Neutrophil (primary cell): ENCODE data around the gene CREB3L2.

Source experiments
- H3K27ac ChIP-seq: fragments of 200-600 bp; sonication (generic); 2 replicates; pipeline ENCODE4 v1.5.1; 2016; ENCODE audit warnings: mild to moderate bottlenecking, moderate library complexity
- H3K27me3 ChIP-seq: fragments of 200-600 bp; sonication (generic); 2 replicates; pipeline ENCODE4 v1.6.0; 2016; ENCODE audit warnings: mild to moderate bottlenecking
- H3K36me3 ChIP-seq: fragments of 200-600 bp; sonication (generic); 2 replicates; pipeline ENCODE4 v1.5.1; 2017
- H3K4me1 ChIP-seq, 2 experiments: fragments of 200-600 bp in 1 of 2; sonication (generic) in 1 of 2; 1 replicate in 1 of 2; 2 replicates in 1 of 2; pipeline versions ENCODE4 v1.5.1 to v1.6.1; 2013 to 2016; ENCODE audit warnings: low read depth in 1 of 2, low read length in 1 of 2, mild to moderate bottlenecking in 1 of 2, moderate library complexity in 1 of 2; ENCODE audit not compliant: control insufficient read depth in 1 of 2, insufficient read depth in 1 of 2
- H3K4me3 ChIP-seq, 2 experiments: fragments of 200-600 bp in 1 of 2; sonication (generic) in 1 of 2; 1 replicate in 1 of 2; 2 replicates in 1 of 2; pipeline ENCODE4 v1.5.1; 2013 to 2016; ENCODE audit warnings: low read depth in 1 of 2, low read length in 1 of 2, mild to moderate bottlenecking in 1 of 2, moderate library complexity in 1 of 2
- H3K9me3 ChIP-seq: fragments of 200-600 bp; sonication (generic); 2 replicates; pipeline ENCODE4 v1.5.1; 2016
- CTCF ChIP-seq: fragments of 200-600 bp; sonication (generic); IDR thresholded peaks from 2 replicates; pipeline ENCODE4 v1.5.1; 2016; ENCODE audit warnings: antibody characterized with exemption

The CREB3L2 gene

DNA sequence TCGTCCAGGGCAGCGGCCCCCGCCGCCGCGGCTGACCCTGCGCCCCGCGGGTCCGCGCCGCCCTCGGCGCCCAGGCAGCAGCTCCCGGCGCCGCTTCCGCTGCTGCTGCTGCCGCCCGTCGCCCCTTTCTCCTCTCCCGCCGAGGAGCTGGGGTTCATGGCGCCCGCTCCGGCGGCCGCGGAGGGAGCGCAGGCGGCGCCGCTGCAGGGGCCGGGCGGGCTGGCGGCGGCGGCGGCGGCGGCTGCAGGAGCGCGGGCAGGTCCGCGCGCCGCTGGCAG lies 155.4 kb downstream of the CREB3L2 start:
- Histone ChIP-seq H3K4me1 (peaks cover 5 to 14% of the 10 kb centered on the region in 2 experiments), H3K27ac (no peak overlapping the region), H3K4me3 (peak overlapping the region in 1 of 2 experiments; percentile 24), H3K36me3 (no peaks in the 10 kb centered on the region), H3K9me3 (no peaks in the 10 kb centered on the region), H3K27me3 (peaks cover 92% of the 10 kb centered on the region)
- no peak for TF ChIP-seq CTCF

GRCh38 chr7:137844677-137845425 lies 157.0 kb downstream of the CREB3L2 start:
- no peaks in the 10 kb centered on the region for H3K36me3 ChIP-seq
- H3K27me3 ChIP-seq: peaks cover 99% of the 10 kb centered on the region
- no peak for TF ChIP-seq CTCF
- H3K27ac ChIP-seq: no peak overlapping the region
- H3K4me1 ChIP-seq: peaks cover 5 to 14% of the 10 kb centered on the region in 2 experiments
- no peak overlapping the region for H3K4me3 ChIP-seq
- H3K9me3 ChIP-seq: no peaks in the 10 kb centered on the region

GRCh38 chr7:137839903-137840779 lies 161.7 kb downstream of the CREB3L2 start:
- Histone ChIP-seq H3K9me3 (no peaks in the 10 kb centered on the region), H3K27ac (no peak overlapping the region), H3K4me1 (peaks cover 8 to 15% of the 10 kb centered on the region in 2 experiments), H3K27me3 (peaks cover 67% of the 10 kb centered on the region), H3K4me3 (no peak overlapping the region), H3K36me3 (no peaks in the 10 kb centered on the region)
- TF ChIP-seq CTCF: no peak

DNA sequence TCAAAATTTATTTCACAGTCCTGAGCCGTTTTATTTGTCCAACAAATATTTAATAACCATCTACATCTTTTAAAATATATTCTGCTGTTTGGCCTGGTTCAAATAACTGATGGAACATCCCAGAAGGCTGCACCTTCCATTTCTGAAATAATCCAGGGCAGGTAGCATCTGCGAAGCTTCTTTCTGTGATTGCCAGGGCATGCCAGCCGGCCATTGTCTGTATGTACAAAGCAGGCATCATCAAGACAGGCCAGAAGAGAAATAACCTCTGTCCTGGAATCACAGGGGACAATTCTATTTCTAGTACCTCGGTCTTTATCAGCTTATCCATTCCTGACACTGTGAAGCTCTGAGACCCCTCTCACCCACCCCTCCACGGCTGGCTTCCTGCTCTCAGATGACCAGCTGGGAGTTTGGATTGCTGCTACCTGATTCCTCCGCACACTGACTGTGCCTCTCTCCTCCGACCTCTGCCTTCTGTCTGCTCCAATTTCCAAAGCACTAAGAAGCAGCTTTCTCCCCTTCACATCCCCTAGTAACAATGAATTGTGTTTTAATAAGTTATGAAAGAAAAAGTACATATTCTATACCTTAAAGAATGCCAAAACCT lies 163.1 kb downstream of the CREB3L2 start:
- no peaks in the 10 kb centered on the region for H3K36me3 ChIP-seq
- TF ChIP-seq CTCF: no peak
- H3K9me3 ChIP-seq: no peaks in the 10 kb centered on the region
- no peak overlapping the region for H3K4me3 ChIP-seq
- H3K27me3 ChIP-seq: peaks cover 53% of the 10 kb centered on the region
- H3K27ac ChIP-seq: no peak overlapping the region
- peaks cover 8 to 15% of the 10 kb centered on the region in 2 experiments for H3K4me1 ChIP-seq

DNA sequence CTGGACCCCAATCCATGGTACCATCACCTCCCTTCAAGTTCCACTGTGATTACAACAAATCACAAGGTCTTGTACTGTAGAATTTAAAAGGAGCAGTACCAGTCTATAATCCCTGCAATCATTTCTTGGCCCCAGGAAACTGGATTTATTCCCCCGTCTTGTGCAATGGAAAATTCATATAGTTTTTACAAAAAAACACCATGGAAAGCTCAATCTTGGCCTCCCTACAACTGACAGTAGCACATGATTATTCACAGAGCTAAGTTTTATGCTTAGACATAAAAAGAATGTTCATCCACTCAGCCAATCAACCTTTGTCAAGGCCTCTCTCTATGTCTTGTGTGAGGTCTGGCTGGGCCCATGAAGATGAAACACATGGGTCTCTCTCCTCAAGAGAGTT lies 165.3 kb downstream of the CREB3L2 start:
- Histone ChIP-seq H3K4me1 (peaks cover 8 to 15% of the 10 kb centered on the region in 2 experiments), H3K27ac (no peak overlapping the region)

More for the DNA sequence above, 165.3 kb downstream of the CREB3L2 start:
- no peak for TF ChIP-seq CTCF
- H3K36me3 ChIP-seq: no peaks in the 10 kb centered on the region
- H3K27me3 ChIP-seq: peaks cover 31% of the 10 kb centered on the region
- no peak overlapping the region for H3K4me3 ChIP-seq
- no peaks in the 10 kb centered on the region for H3K9me3 ChIP-seq
